Kidney tubule cell (primary cell): Measurements from ENCODE around the gene TNFSF8.

Source experiments
- DNase-seq: peaks from one replicate; pipeline ENCODE4 v3.0.0-alpha.2; 2018; ENCODE audit warnings: low spot score

The TNFSF8 gene

GRCh38 chr9:114905170-114905940 lies 25.0 kb downstream of the TNFSF8 start:
- no peak for DNase-seq

DNA sequence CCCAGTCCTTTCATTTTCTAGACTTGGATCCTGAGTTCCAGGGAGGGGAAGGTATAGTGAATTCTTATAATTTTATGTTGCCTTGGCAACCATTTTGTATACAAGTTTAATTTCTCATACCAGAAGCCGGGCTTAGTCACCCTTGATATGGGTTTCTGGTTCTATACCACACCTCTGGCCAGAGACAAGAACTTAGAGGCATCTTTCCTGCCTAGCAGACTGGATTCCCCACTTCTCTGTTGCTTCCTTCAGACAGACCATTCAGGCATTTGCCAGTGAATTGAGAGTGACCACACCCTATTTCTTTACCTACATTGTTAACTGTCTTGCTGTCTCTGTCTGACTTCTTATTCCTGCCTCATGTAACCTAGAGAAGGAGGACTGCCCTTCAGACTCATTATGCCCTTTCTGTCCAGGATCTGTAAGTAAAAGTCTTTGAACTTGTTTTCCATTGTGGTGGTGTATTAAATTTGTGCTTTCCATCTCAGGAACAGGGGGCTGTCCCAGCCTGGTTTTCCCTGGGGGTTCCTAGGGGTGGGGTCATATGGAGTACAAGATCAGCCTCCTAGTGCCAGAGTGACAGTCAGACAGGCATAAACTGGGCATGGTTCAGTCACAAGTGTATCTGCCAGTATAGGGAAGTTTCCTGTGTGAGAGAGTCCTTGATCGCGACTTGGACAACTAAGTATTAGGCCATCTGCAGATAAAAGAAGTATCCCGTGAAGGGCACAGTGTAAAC lies 27.4 kb downstream of the TNFSF8 start:
- peak; percentile 35 for DNase-seq

DNA sequence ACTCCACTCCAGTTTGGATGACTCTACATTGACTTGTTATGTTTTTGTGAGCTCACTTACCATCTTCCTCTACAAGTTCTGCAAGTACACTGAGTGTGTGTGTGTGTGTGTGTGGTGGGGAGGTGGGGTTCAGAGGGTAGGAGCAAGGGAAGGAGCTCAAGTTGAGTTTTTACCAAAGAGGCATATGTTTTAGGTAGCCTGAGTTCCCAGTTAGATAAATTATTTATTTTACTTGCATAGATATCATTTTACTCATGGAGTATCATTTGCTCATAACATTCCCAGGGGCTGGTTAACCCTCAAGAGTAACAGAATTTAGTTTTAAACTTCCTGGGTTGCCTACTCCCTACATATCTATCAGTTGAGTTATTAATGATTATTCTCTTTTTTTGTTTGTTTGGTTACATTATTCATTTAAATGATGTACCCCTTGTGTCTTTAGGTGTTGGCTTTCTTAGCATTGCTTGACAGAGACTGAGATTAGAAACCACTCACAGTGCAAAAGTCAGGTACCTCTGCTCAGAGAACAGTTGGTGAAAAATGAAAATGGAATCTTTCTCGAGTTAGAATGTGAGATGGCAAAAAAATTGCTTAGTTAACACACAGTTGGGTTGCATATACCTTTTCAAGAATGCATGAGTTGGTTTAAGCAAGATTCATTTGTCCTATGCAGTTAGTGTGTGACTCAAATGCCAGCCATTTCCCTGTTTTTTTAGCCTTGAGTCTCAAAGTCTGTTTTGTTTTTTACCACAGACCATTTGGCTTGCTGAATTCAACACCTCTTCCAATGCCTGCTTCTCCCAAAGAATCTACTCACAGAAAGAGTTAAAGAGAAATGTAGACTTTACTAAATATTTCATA lies 29.2 kb downstream of the TNFSF8 start:
- DNase-seq: peak; percentile 55

- DNase-seq: no peak
Measured at GRCh38 chr9:114899995-114900394, 30.4 kb downstream of the TNFSF8 start.

- no peak for DNase-seq
Measured at GRCh38 chr9:114899461-114899860, 30.9 kb downstream of the TNFSF8 start.

- DNase-seq: no peak
Measured at GRCh38 chr9:114898741-114899140, 31.6 kb downstream of the TNFSF8 start.

GRCh38 chr9:114897196-114897595 lies 33.2 kb downstream of the TNFSF8 start:
- DNase-seq: no peak

GRCh38 chr9:114896344-114896743 lies 34.0 kb downstream of the TNFSF8 start:
- DNase-seq: no peak

DNA sequence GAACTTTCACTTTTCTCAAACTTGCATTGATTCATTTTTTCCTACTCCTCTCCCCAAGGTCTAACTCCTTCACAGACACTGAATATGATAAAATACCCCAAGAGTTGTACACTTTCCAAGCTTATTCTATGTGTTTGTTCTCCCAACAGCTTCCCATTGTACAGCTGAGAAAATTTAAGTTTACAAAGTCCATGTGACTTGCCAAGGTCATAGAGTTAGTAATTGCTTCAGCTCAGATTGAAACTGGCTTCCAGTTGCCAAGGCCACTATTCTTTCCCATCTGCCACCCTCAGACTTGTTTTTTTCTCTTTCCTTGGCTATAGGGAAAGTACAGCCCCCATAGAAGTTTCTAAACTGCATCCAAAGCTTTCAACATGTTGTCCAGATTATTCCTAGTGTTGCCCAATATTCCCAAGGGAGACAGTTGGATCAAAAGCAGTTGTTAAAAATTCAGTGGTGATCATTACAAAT lies 34.8 kb downstream of the TNFSF8 start:
- no peak for DNase-seq

DNA sequence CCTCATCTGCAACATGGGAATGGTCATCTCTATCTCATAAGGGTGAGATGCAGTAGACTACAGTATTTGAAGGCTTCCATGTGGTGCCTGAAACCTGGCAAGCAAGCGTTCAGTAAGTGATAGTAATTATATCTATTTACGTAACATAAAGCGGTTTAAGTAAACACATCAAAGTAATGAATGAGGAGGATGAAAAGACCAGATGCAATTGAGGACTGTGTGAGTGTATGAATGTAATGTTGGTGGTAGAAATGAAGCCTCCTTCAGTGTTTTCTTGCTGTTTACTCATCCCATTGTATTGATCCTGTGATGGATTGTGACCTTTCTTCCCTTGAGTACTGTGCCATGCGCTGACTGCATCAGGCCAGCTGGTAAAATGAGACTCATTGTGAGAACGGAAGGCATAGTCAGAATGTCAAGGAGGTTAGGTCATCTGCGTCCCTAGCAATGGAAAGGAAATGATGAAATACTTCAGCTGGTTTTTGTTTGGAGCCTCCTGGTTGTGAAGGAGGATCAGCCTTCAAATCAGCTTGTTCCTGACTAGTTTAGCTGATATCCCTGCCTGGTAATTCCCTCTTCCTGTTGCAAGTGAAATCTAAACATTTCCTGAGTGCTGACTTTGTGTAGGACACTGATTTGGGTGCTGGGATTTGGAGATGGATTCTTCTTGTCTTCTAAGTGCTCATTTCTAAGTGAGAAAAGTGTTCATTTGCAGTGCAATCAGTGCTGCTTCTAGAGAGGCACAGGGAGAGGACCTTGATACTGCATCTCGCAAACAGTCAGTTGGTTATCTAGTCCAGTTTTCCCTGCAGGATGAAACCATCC lies 35.6 kb downstream of the TNFSF8 start:
- DNase-seq: peak; percentile 96

GRCh38 chr9:114894206-114894605 lies 36.2 kb downstream of the TNFSF8 start:
- peak; percentile 55 for DNase-seq

GRCh38 chr9:114893221-114894010 lies 37.0 kb downstream of the TNFSF8 start:
- peak; percentile 82 for DNase-seq

- DNase-seq: no peak
Measured at GRCh38 chr9:114889802-114890224, 40.6 kb downstream of the TNFSF8 start.

DNA sequence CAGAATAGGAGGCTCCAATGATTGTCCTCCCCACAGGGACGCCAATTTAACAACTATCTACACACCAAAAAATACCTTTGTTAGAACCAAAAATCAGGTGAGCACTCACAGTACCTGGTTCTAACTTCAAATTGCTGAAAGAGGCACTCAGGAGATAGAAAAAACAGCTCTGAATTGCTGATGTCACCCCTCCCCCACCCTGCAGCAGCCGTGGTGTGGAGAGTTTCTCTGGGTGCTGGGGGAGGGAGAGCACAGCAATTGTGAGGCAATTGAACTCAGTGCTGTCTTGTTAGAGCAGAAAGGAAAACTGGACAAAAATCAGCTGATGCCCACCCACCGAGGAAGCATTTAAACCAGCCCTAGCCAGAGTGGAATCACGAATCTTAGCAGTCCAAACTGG lies 41.8 kb downstream of the TNFSF8 start:
- DNase-seq: no peak

DNA sequence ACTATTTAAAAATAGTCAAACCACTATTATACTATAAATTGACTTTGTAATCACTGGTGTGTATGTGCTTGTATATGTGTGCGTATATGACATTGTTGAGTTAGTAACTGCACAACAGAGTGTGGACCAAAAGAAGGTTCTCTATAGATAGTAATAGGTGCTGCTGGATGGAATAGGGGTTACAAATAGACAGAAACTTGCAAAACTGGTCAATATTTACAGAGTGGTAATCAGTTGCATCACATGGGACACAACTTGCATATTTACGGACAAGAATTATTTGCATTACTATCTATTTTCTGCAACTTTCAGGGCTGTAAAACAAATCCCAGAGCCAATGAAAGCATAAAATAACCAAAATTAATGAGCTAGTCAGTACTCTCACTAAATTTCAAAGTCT lies 42.4 kb downstream of the TNFSF8 start:
- DNase-seq: no peak

GRCh38 chr9:114884787-114885452 lies 45.5 kb downstream of the TNFSF8 start:
- DNase-seq: peak; percentile 87

- DNase-seq: no peak
Measured at GRCh38 chr9:114883709-114884108, 46.7 kb downstream of the TNFSF8 start.

DNA sequence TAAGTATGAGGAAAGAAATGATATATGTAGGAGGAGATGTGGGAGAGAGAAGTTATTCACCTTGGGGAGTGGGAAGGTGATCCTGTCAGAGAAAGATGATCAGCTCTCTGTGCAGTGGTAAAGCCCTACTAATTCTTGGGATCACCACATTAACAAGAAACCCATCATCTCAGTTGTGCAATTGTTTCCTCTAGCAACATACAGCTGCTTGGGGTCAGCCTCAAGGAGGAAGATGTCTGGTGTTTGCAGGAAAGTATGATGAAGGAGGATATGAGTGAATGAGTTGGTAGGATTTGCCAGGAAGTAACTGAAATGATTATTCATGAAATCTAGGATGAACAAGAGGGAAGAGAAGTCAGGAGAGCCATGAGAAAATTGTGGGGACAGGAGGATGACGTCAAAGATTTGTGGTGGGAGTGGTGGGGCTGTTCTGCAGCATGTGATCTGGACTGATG lies 50.1 kb downstream of the TNFSF8 start:
- DNase-seq: no peak

DNA sequence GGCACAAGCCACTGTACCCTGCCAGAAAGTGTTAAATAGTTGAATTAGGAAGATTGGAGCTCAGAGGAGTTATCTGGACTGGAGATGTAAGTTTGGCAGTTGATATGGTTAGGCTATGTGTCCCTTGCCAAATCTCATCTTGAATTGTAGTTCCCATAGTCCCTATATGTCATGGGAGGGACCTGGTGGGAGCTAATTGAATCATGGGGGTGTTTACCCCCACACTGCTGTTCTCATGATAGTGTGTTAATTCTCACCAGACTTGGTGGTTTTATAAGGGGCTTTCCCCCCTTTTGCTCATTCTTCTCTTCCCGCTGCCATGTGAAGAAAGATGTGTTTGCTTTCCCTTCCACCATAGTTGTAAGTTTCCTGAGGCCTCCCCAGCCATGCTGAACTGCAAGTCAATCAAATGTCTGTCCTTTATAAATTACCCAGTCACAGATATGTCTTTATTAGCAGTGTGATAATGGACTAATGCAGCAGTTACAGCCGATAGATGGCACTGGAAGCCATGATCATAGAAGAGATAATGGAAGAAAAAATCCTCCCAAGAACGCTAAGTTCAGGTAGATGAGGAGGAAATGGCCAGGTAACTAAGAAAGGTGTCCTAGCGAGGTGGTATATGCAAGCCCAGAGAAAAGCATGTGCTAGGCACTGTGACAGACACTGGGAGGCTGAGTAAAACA lies 51.4 kb downstream of the TNFSF8 start:
- DNase-seq: no peak
